WTC11 (cell line): ENCODE measurements around the gene SAP25. TPM values are rescaled to one million over a fixed set of nuclear protein-coding genes. Genes with fewer than 3 reads are reported as not detected.

Experiments used
- ARID4B ChIP-seq: sonication (generic); formaldehyde crosslinking; IDR thresholded peaks from 2 replicates; pipeline ENCODE4 v1.8.0; 2023; ENCODE audit warnings: missing genetic modification reagents, mild to moderate bottlenecking, borderline replicate concordance
- E2F4 ChIP-seq: sonication (generic); formaldehyde crosslinking; IDR thresholded peaks from 2 replicates; pipeline ENCODE4 v1.8.1; 2022; ENCODE audit warnings: low read depth, mild to moderate bottlenecking, moderate library complexity, missing genetic modification reagents, borderline replicate concordance
- E2F5 ChIP-seq: sonication (generic); formaldehyde crosslinking; IDR thresholded peaks from 2 replicates; pipeline ENCODE4 v1.8.1; 2022; ENCODE audit warnings: mild to moderate bottlenecking, moderate library complexity, missing genetic modification reagents
- ESRRA ChIP-seq: sonication (generic); formaldehyde crosslinking; IDR thresholded peaks from 2 replicates; pipeline ENCODE4 v1.8.1; 2022; ENCODE audit warnings: mild to moderate bottlenecking, missing genetic modification reagents, borderline replicate concordance
- FOXP4 ChIP-seq: sonication (generic); formaldehyde crosslinking; IDR thresholded peaks from 2 replicates; pipeline ENCODE4 v1.8.0; 2022; ENCODE audit warnings: mild to moderate bottlenecking, missing genetic modification reagents
- HMGXB4 ChIP-seq: sonication (generic); formaldehyde crosslinking; IDR thresholded peaks from 2 replicates; pipeline ENCODE4 v1.8.1; 2023; ENCODE audit warnings: mild to moderate bottlenecking, moderate library complexity, missing genetic modification reagents
- IRF1 ChIP-seq: sonication (generic); formaldehyde crosslinking; IDR thresholded peaks from 2 replicates; pipeline ENCODE4 v1.8.0; 2023; ENCODE audit warnings: missing genetic modification reagents
- MYBL2 ChIP-seq: sonication (generic); formaldehyde crosslinking; IDR thresholded peaks from 2 replicates; pipeline ENCODE4 v1.8.1; 2023; ENCODE audit warnings: mild to moderate bottlenecking, moderate library complexity, missing genetic modification reagents
- NFATC4 ChIP-seq: fragments of 250-450 bp; sonication (Bioruptor Pico); IDR thresholded peaks from 2 replicates; pipeline ENCODE4 v1.9.0; 2021; ENCODE audit warnings: mild to moderate bottlenecking
- NR1H2 ChIP-seq: sonication (generic); formaldehyde crosslinking; IDR thresholded peaks from 2 replicates; pipeline ENCODE4 v1.9.0; 2021; ENCODE audit warnings: mild to moderate bottlenecking, moderate library complexity, missing genetic modification reagents
- NR3C1 ChIP-seq: sonication (generic); formaldehyde crosslinking; conservative IDR thresholded peaks from 2 replicates; pipeline ENCODE4 v1.8.1; 2023; ENCODE audit warnings: low read depth, mild to moderate bottlenecking, missing genetic modification reagents
- USF1 ChIP-seq: sonication (generic); formaldehyde crosslinking; IDR thresholded peaks from 2 replicates; pipeline ENCODE4 v1.8.0; 2022; ENCODE audit warnings: mild to moderate bottlenecking, missing genetic modification reagents
- USF2 ChIP-seq: sonication (generic); formaldehyde crosslinking; IDR thresholded peaks from 2 replicates; pipeline ENCODE4 v1.8.1; 2023; ENCODE audit warnings: mild to moderate bottlenecking, missing genetic modification reagents, moderate library complexity
- ZBTB43 ChIP-seq: sonication (generic); formaldehyde crosslinking; IDR thresholded peaks from 2 replicates; pipeline ENCODE4 v1.8.1; 2023; ENCODE audit warnings: mild to moderate bottlenecking, missing genetic modification reagents
- ZNF121 ChIP-seq: sonication (generic); formaldehyde crosslinking; IDR thresholded peaks from 2 replicates; pipeline ENCODE4 v1.8.0; 2023; ENCODE audit warnings: missing genetic modification reagents
- ZNF263 ChIP-seq: sonication (generic); formaldehyde crosslinking; IDR thresholded peaks from 2 replicates; pipeline ENCODE4 v1.8.1; 2022; ENCODE audit warnings: low read depth, mild to moderate bottlenecking, moderate library complexity, missing genetic modification reagents
- ZNF532 ChIP-seq: fragments of 250-450 bp; sonication (Bioruptor Pico); IDR thresholded peaks from 2 replicates; pipeline ENCODE4 v1.9.0; 2021; ENCODE audit warnings: mild to moderate bottlenecking, borderline replicate concordance
- total RNA-seq: library from RNA; stranded (reverse); gene quantifications from 3 replicates; pipeline ENCODE4 v1.2.3, GENCODE V29; 2021

SAP25 gene
- total RNA-seq, 1 experiment from 2014 or later = 9.3 TPM

- TF ChIP-seq NR1H2 (no peak), USF2 (CRISPR knock-in tag) (0 out of 2 replicates have a peak, but pooled peaks have one; percentile 37), FOXP4 (CRISPR knock-in tag) (0 out of 2 replicates have a peak, but pooled peaks have one; percentile 37), ZNF263 (CRISPR knock-in tag) (0 out of 2 replicates have a peak, but pooled peaks have one; percentile 24), HMGXB4 (CRISPR knock-in tag) (peak; percentile 82; the same call in 1 of the 2 replicates), NR3C1 (CRISPR knock-in tag) (no peak), ZNF121 (CRISPR knock-in tag) (peak; percentile 41; the same call in 1 of the 2 replicates), ZBTB43 (0 out of 2 replicates have a peak, but pooled peaks have one; percentile 67), ARID4B (CRISPR knock-in tag) (peak; percentile 96; the same call in 1 of the 2 replicates), E2F5 (CRISPR knock-in tag) (no peak), ZNF532 (CRISPR knock-in tag) (peak; percentile 38; the same call in 1 of the 2 replicates), IRF1 (CRISPR knock-in tag) (no peak), NFATC4 (0 out of 2 replicates have a peak, but pooled peaks have one; percentile 62), E2F4 (CRISPR knock-in tag) (no peak), USF1 (CRISPR knock-in tag) (peak; percentile 70), ESRRA (CRISPR knock-in tag) (peak; percentile 63; the same call in 1 of the 2 replicates), MYBL2 (CRISPR knock-in tag) (peak; percentile 96)
These were observed 12.0 kb upstream of the SAP25 start, which contains the start of gene LRCH4 (continued) for GRCh38 chr7:100585511-100586265.
